IMR-90 (cell line): ENCODE results near the gene PLAAT2. TPM values are rescaled to one million over a fixed set of nuclear protein-coding genes. Genes with fewer than 3 reads are reported as not detected.

Experiments
- ATAC-seq: fragments of 200-7000 bp; cut with Tn5 transposase; 2 replicates; pipeline ENCODE4 v1.9.1; 2020; ENCODE audit warnings: low read depth, mild to moderate bottlenecking, moderate library complexity
- BruUV-seq: library from RNA; stranded (reverse); fragments of 400-500 nt; replicated peaks from 2 replicates; lab custom pipeline; 2021; lab: Mats Ljungman, UMichigan
- CTCF ChIA-PET: fragments of 300-600 bp; formaldehyde crosslinking; extraction: SDS; loops from one replicate; lab custom pipeline; 2021; ENCODE audit warnings: antibody characterized with exemption; lab: Yijun Ruan, JAX
- POLR2A ChIA-PET: fragments of 300-600 bp; sonication (Branson Sonifier 250); formaldehyde crosslinking; loops from one replicate; lab custom pipeline; 2022; ENCODE audit warnings: antibody characterized with exemption; ENCODE audit not compliant: unreplicated experiment; lab: Charles Lee
- DNase-seq: peaks from one replicate; pipeline ENCODE4 v3.0.0; 2013
- H2AFZ ChIP-seq: replicated peaks from 2 replicates; pipeline ENCODE3; 2013; ENCODE audit warnings: low read length, mild to moderate bottlenecking; ENCODE audit not compliant: poor library complexity
- H2AK5ac ChIP-seq: 2 replicates; pipeline ENCODE4 v1.6.1; 2013; ENCODE audit warnings: low read depth, low read length, inconsistent platforms
- H2AK9ac ChIP-seq: replicated peaks from 2 replicates; pipeline ENCODE3; 2013; ENCODE audit warnings: mild to moderate bottlenecking, low read depth, low read length, moderate library complexity; ENCODE audit not compliant: poor library complexity
- H2BK120ac ChIP-seq: 2 replicates; pipeline ENCODE4 v1.6.1; 2013; ENCODE audit warnings: low read depth, low read length, inconsistent platforms
- H2BK15ac ChIP-seq: 3 replicates; pipeline ENCODE4 v1.6.1; 2013; ENCODE audit warnings: low read depth, low read length, inconsistent platforms
- H2BK20ac ChIP-seq: 2 replicates; pipeline ENCODE4 v1.6.1; 2013; ENCODE audit warnings: low read depth, mild to moderate bottlenecking, inconsistent platforms, low read length, moderate library complexity
- H2BK5ac ChIP-seq: 2 replicates; pipeline ENCODE4 v1.6.1; 2013; ENCODE audit warnings: mild to moderate bottlenecking, low read depth, low read length, inconsistent platforms; ENCODE audit not compliant: poor library complexity, severe bottlenecking
- H3K14ac ChIP-seq: replicated peaks from 2 replicates; pipeline ENCODE4 v1.6.1; 2013; ENCODE audit warnings: low read depth, low read length, inconsistent platforms
- H3K18ac ChIP-seq: 2 replicates; pipeline ENCODE4 v1.6.1; 2013; ENCODE audit warnings: low read depth, low read length, control low read depth
- H3K23ac ChIP-seq: 2 replicates; pipeline ENCODE4 v1.6.1; 2013; ENCODE audit warnings: low read depth, low read length, inconsistent platforms
- H3K27ac ChIP-seq: 2 replicates; pipeline ENCODE4 v1.5.1; 2013; ENCODE audit warnings: mild to moderate bottlenecking, control low read depth, low read length; ENCODE audit not compliant: insufficient read depth
- H3K27me3 ChIP-seq: 2 replicates; pipeline ENCODE4 v1.6.1; 2013; ENCODE audit warnings: low read length; ENCODE audit not compliant: control insufficient read depth, insufficient read depth
- H3K36me3 ChIP-seq: 2 replicates; pipeline ENCODE4 v1.6.1; 2013; ENCODE audit warnings: low read length, mixed read lengths; ENCODE audit not compliant: control insufficient read depth, insufficient read depth
- H3K4ac ChIP-seq: 2 replicates; pipeline ENCODE4 v1.6.1; 2013; ENCODE audit warnings: low read depth, low read length, inconsistent platforms
- H3K4me1 ChIP-seq: 2 replicates; pipeline ENCODE4 v1.6.1; 2013; ENCODE audit warnings: low read length, mixed read lengths; ENCODE audit not compliant: control insufficient read depth, insufficient read depth
- H3K4me2 ChIP-seq: 2 replicates; pipeline ENCODE4 v1.6.1; 2013; ENCODE audit warnings: low read depth, mild to moderate bottlenecking, control low read depth, low read length, moderate library complexity
- H3K4me3 ChIP-seq: 2 replicates; pipeline ENCODE4 v1.5.1; 2013; ENCODE audit warnings: low read depth, mild to moderate bottlenecking, control low read depth, low read length, moderate library complexity; ENCODE audit not compliant: insufficient read depth
- H3K56ac ChIP-seq: 2 replicates; pipeline ENCODE4 v1.6.1; 2013; ENCODE audit warnings: low read length, inconsistent platforms; ENCODE audit not compliant: insufficient read depth; ENCODE audit errors: extremely low read depth
- H3K79me1 ChIP-seq, 2 experiments: 2 replicates each; pipeline ENCODE4 v1.6.1; 2013; ENCODE audit warnings: low read length in 2 of 2, inconsistent platforms in 1 of 2, low read depth in 1 of 2
- H3K9ac ChIP-seq: 2 replicates; pipeline ENCODE4 v1.6.1; 2013; ENCODE audit warnings: low read depth, low read length, control low read depth
- H3K9me1 ChIP-seq: 2 replicates; pipeline ENCODE4 v1.6.1; 2013; ENCODE audit warnings: low read length, inconsistent platforms; ENCODE audit not compliant: insufficient read depth
- H3K9me3 ChIP-seq: 2 replicates; pipeline ENCODE4 v1.6.1; 2013; ENCODE audit warnings: low read length; ENCODE audit not compliant: control insufficient read depth, insufficient read depth
- H4K20me1 ChIP-seq: 2 replicates; pipeline ENCODE4 v1.6.1; 2013; ENCODE audit warnings: low read length, inconsistent platforms; ENCODE audit not compliant: insufficient read depth
- H4K5ac ChIP-seq: 2 replicates; pipeline ENCODE4 v1.6.1; 2013; ENCODE audit warnings: mild to moderate bottlenecking, low read depth, low read length, control low read depth
- H4K8ac ChIP-seq, 2 experiments: 2 replicates each; pipeline ENCODE4 v1.6.1; 2013; ENCODE audit warnings: low read depth in 2 of 2, low read length in 2 of 2, control low read depth in 1 of 2, inconsistent platforms in 1 of 2
- H4K91ac ChIP-seq: 2 replicates; pipeline ENCODE4 v1.6.1; 2013; ENCODE audit warnings: low read depth, low read length, inconsistent platforms; ENCODE audit not compliant: insufficient read depth
- BHLHE40 ChIP-seq: fragments of 150-350 bp; IDR thresholded peaks from 2 replicates; pipeline ENCODE4 v1.6.1; 2016; ENCODE audit warnings: mild to moderate bottlenecking, low read depth, low read length
- CEBPB ChIP-seq: IDR thresholded peaks from 2 replicates; pipeline ENCODE4 v1.6.1; 2012; ENCODE audit warnings: low read depth, low read length, improper control_type of control experiment
- CHD1 ChIP-seq: IDR thresholded peaks from 2 replicates; pipeline ENCODE4 v1.6.1; 2012; ENCODE audit warnings: low read depth, low read length, improper control_type of control experiment
- CTCF ChIP-seq: conservative IDR thresholded peaks from 2 replicates; pipeline ENCODE4 v1.5.1; 2012; ENCODE audit warnings: mild to moderate bottlenecking, low read depth, low read length, improper control_type of control experiment
- FOS ChIP-seq: fragments of 150-350 bp; IDR thresholded peaks from 2 replicates; pipeline ENCODE4 v1.6.1; 2016; ENCODE audit warnings: low read depth, low read length
- MAFK ChIP-seq: IDR thresholded peaks from 2 replicates; pipeline ENCODE4 v1.6.1; 2012; ENCODE audit warnings: low read depth, low read length, improper control_type of control experiment
- MAZ ChIP-seq: IDR thresholded peaks from 2 replicates; pipeline ENCODE4 v1.6.1; 2012; ENCODE audit warnings: low read depth, mild to moderate bottlenecking, low read length, improper control_type of control experiment, moderate library complexity, borderline replicate concordance
- MXI1 ChIP-seq: IDR thresholded peaks from 2 replicates; pipeline ENCODE4 v1.6.1; 2012; ENCODE audit warnings: low read depth, mild to moderate bottlenecking, low read length, moderate library complexity, borderline replicate concordance
- NFE2L2 ChIP-seq: fragments of 150-350 bp; IDR thresholded peaks from 2 replicates; pipeline ENCODE4 v1.6.1; 2016; ENCODE audit warnings: low read depth, mild to moderate bottlenecking, low read length
- RAD21 ChIP-seq: IDR thresholded peaks from 2 replicates; pipeline ENCODE4 v1.6.1; 2012; ENCODE audit warnings: low read length, improper control_type of control experiment
- RCOR1 ChIP-seq: IDR thresholded peaks from 2 replicates; pipeline ENCODE4 v1.6.1; 2012; ENCODE audit warnings: mild to moderate bottlenecking, low read length, improper control_type of control experiment; ENCODE audit not compliant: insufficient replicate concordance
- RFX5 ChIP-seq: IDR thresholded peaks from 2 replicates; pipeline ENCODE4 v1.8.0; 2012; ENCODE audit warnings: low read depth, mild to moderate bottlenecking, low read length, moderate library complexity
- SMC3 ChIP-seq: fragments of 150-350 bp; IDR thresholded peaks from 2 replicates; pipeline ENCODE4 v1.6.1; 2016; ENCODE audit warnings: low read depth, mild to moderate bottlenecking, antibody characterized with exemption, low read length, moderate library complexity
- WGBS, 2 experiments: methylation state at CpG; one replicate each; pipeline versions ENCODE4 v1.1.5 to v1.1.7; 2013; ENCODE audit warnings: missing lambda C conversion rate in 2 of 2; ENCODE audit not compliant: insufficient read length in 1 of 2; ENCODE audit errors: extremely low coverage in 2 of 2; 5-methylcytosine and 5-hydroxymethylcytosine counted together
- dilution Hi-C: fragments of 300-500 bp; cut with HindIII; formaldehyde crosslinking; loops from one replicate; pipeline ENCODE4 v1.14.3; 2018; ENCODE audit warnings: low sequenced_read_pairs; ENCODE audit not compliant: unreplicated experiment
- in situ Hi-C: fragments of 300-500 bp; cut with MboI; formaldehyde crosslinking; loops from 3 replicates; pipeline ENCODE4 v1.14.3; 2019; ENCODE audit warnings: low sequenced_read_pairs, inconsistent platforms, mixed read lengths
- intact Hi-C: fragments of 100-400 bp; cut with micrococcal nuclease; formaldehyde crosslinking; loops from 2 replicates; pipeline ENCODE4 v1.10.0; 2022
- polyA plus RNA-seq, 3 experiments: library from polyadenylated mRNA; depleted of rRNA; stranded (reverse); fragments of >200 nt; gene quantifications; 2 replicates each; pipeline ENCODE4 v1.2.3, GENCODE V29; 2012; ENCODE audit warnings: low replicate concordance in 1 of 3
- total RNA-seq: library from RNA; depleted of rRNA; stranded (reverse); fragments of >200 nt; gene quantifications from 2 replicates; pipeline ENCODE4 v1.2.3, GENCODE V29; 2012
- TF ChIP-seq, protein P1 (sequence below): fragments of 150-350 bp; IDR thresholded peaks from 2 replicates; pipeline ENCODE4 v1.6.1; 2017; ENCODE audit warnings: mild to moderate bottlenecking, antibody characterized with exemption, low read length, low read depth

The PLAAT2 gene
- total and polyA plus RNA-seq, 2 of the 4 experiments (the other 2 are of a cell fraction) = not detected

GRCh38 chr11:63537293-63538101 lies 25.7 kb downstream of the PLAAT2 start:
- BruUV-seq = no TSS peak
- H4K20me1 ChIP-seq = no peaks in the 10 kb centered on the region
- H3K23ac ChIP-seq = no peak overlapping the region
- no peaks in the 10 kb centered on the region for H3K9me3 ChIP-seq
- no peak overlapping the region for H4K8ac ChIP-seq
- ChIA-PET CTCF (interaction anchor here (0.9 kb wide), 2 partner anchors 18 to 67 kb away, joined by 3 read pairs; no protein-coding TSS in a partner anchor), POLR2A (no interaction called here)
- no peak overlapping the region for H2AK5ac ChIP-seq
- no peaks in the 10 kb centered on the region for H3K79me1 ChIP-seq
- peak overlapping the region; percentile 85; the same call in 1 of the 2 replicates for H3K4me2 ChIP-seq
- H2AFZ ChIP-seq = peak overlapping the region; percentile 76
- no peak overlapping the region; the same call in 1 of the 2 replicates for H3K14ac ChIP-seq
- dilution Hi-C loops = no loop called here
- no peak overlapping the region for H2BK5ac ChIP-seq
- H2AK9ac ChIP-seq = no peak overlapping the region
- peak overlapping the region; percentile 41; the same call in 1 of the 2 replicates for H4K5ac ChIP-seq
- H3K18ac ChIP-seq = no peak overlapping the region; the same call in 1 of the 2 replicates
- H3K36me3 ChIP-seq = no peaks in the 10 kb centered on the region
- no peak overlapping the region for H3K4me3 ChIP-seq
- no peak overlapping the region; the same call in 1 of the 2 replicates for H3K4ac ChIP-seq
- H3K56ac ChIP-seq = no peak overlapping the region
- no peak overlapping the region for H4K91ac ChIP-seq
- in situ Hi-C loops = no loop called here
- H2BK15ac ChIP-seq = no peak overlapping the region
- H3K9ac ChIP-seq = peak overlapping the region; percentile 17; the same call in 1 of the 2 replicates
- no peak overlapping the region for H2BK120ac ChIP-seq
- no peaks in the 10 kb centered on the region for H3K9me1 ChIP-seq
- no CpG with 5 or more reads among the region's 8 CpGs for WGBS, 2 experiments
- peaks cover 9% of the 10 kb centered on the region; the same call in 1 of the 2 replicates for H3K4me1 ChIP-seq
- intact Hi-C loops = no loop called here
- H2BK20ac ChIP-seq = no peak overlapping the region
- DNase-seq (peak; percentile 4), ATAC-seq (peak; percentile 52)
- peaks cover 7% of the 10 kb centered on the region for H3K27me3 ChIP-seq
- H3K27ac ChIP-seq = no peak overlapping the region; the same call in 1 of the 2 replicates
- TF ChIP-seq, protein P1, sequence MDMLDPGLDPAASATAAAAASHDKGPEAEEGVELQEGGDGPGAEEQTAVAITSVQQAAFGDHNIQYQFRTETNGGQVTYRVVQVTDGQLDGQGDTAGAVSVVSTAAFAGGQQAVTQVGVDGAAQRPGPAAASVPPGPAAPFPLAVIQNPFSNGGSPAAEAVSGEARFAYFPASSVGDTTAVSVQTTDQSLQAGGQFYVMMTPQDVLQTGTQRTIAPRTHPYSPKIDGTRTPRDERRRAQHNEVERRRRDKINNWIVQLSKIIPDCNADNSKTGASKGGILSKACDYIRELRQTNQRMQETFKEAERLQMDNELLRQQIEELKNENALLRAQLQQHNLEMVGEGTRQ = no peak
- TF ChIP-seq MAFK = no peak
- TF ChIP-seq RFX5 = no peak
- no peak for TF ChIP-seq SMC3
- TF ChIP-seq FOS = no peak
- TF ChIP-seq CTCF = no peak
- no peak for TF ChIP-seq RCOR1
- TF ChIP-seq MXI1 = no peak
- no peak for TF ChIP-seq BHLHE40
- no peak for TF ChIP-seq RAD21
- no peak for TF ChIP-seq MAZ
- TF ChIP-seq CEBPB = no peak
- no peak for TF ChIP-seq CHD1
- no peak for TF ChIP-seq NFE2L2
